ENCODE results near the gene PPM1L. TPM values are rescaled to one million over a fixed set of nuclear protein-coding genes. Genes with fewer than 3 reads are reported as not detected.
A peak's percentile ranks its signal among the peaks of the same experiment; 100 is the strongest.

PPM1L gene
- total RNA-seq, 2 donors from 2014 or later = 23.8 to 47.4 TPM

GRCh38 chr3:160754855-160755747 lies 930 bp upstream of the PPM1L start:
- Histone ChIP-seq H3K4me3 (peak overlapping the region; percentile 72 to 95), H3K27ac (peak overlapping the region; percentile 95 to 97), H3K9me3 (no peaks in the 10 kb centered on the region), H3K36me3 (no peaks in the 10 kb centered on the region), H3K4me1 (peaks cover 0 to 25% of the 10 kb centered on the region in 2 donors), H3K27me3 (no peaks in the 10 kb centered on the region)
- TF ChIP-seq CTCF (IDR thresholded peaks at IDR 0.05) = no peak
- peak; percentile 95 for DNase-seq (ENCODE audit: low spot score)

- no peak for TF ChIP-seq CTCF (IDR thresholded peaks at IDR 0.05)
Measured at GRCh38 chr3:160757233-160758106, 1.4 kb downstream of the PPM1L start.

GRCh38 chr3:160758929-160759577 lies 3.0 kb downstream of the PPM1L start:
- Histone ChIP-seq H3K27me3 (no peaks in the 10 kb centered on the region), H3K4me1 (peaks cover 0 to 18% of the 10 kb centered on the region in 2 donors), H3K9me3 (no peaks in the 10 kb centered on the region), H3K27ac (peak overlapping the region in 1 of 2 donors; percentile 28), H3K36me3 (no peaks in the 10 kb centered on the region), H3K4me3 (no peak overlapping the region)
- TF ChIP-seq CTCF (IDR thresholded peaks at IDR 0.05) = peak in 1 of 2 donors; percentile 41
- no peak for DNase-seq (ENCODE audit: low spot score)

More at GRCh38 chr3:160757233-160758106, 1.4 kb downstream of the PPM1L start:
- no peaks in the 10 kb centered on the region for H3K36me3 ChIP-seq
- H3K4me1 ChIP-seq = peaks cover 0 to 25% of the 10 kb centered on the region in 2 donors
- peak; percentile 61 for DNase-seq (ENCODE audit: low spot score)
- peak overlapping the region; percentile 72 to 95 for H3K4me3 ChIP-seq
- H3K27me3 ChIP-seq = no peaks in the 10 kb centered on the region
- H3K27ac ChIP-seq = peak overlapping the region; percentile 47 to 95
- no peaks in the 10 kb centered on the region for H3K9me3 ChIP-seq

GRCh38 chr3:160763073-160763472 lies 7.0 kb downstream of the PPM1L start:
- Histone ChIP-seq H3K4me1 (peaks cover 0 to 5% of the 10 kb centered on the region in 2 donors), H3K27ac (no peak overlapping the region)

More at GRCh38 chr3:160763073-160763472, 7.0 kb downstream of the PPM1L start:
- no peak for DNase-seq (ENCODE audit: low spot score)
- no peak for TF ChIP-seq CTCF (IDR thresholded peaks at IDR 0.05)
- Histone ChIP-seq H3K9me3 (no peaks in the 10 kb centered on the region), H3K36me3 (no peaks in the 10 kb centered on the region), H3K27me3 (no peaks in the 10 kb centered on the region), H3K4me3 (no peak overlapping the region)

Measured in right atrium auricular region (tissue), 2 donors.